Thoracic aorta endothelial cell (primary cell): ENCODE measurements around the gene MPP2. TPM values are rescaled to one million over a fixed set of nuclear protein-coding genes. Genes with fewer than 3 reads are reported as not detected.

Experiments used
- total RNA-seq: library from RNA; depleted of rRNA; stranded (reverse); fragments of >200 nt; gene quantifications from 2 replicates; pipeline ENCODE4 v1.2.3, GENCODE V29; 2012

The MPP2 gene
- 0.66 and 1.8 TPM in 2 replicates for total RNA-seq

GRCh38 chr17:43907425-43907981 lies at the start of gene MPP2:
TSS of gene MPP2 (minus strand) at chr17:43907536. CDS start at chr17:43904460, 3,076 bp downstream.

GRCh38 chr17:43953746-43954145 lies 46.4 kb upstream of the MPP2 start, which contains the start of gene PYY:
TSS of gene PYY (minus strand) at chr17:43953940. CDS start at chr17:43953483, 457 bp downstream.

DNA sequence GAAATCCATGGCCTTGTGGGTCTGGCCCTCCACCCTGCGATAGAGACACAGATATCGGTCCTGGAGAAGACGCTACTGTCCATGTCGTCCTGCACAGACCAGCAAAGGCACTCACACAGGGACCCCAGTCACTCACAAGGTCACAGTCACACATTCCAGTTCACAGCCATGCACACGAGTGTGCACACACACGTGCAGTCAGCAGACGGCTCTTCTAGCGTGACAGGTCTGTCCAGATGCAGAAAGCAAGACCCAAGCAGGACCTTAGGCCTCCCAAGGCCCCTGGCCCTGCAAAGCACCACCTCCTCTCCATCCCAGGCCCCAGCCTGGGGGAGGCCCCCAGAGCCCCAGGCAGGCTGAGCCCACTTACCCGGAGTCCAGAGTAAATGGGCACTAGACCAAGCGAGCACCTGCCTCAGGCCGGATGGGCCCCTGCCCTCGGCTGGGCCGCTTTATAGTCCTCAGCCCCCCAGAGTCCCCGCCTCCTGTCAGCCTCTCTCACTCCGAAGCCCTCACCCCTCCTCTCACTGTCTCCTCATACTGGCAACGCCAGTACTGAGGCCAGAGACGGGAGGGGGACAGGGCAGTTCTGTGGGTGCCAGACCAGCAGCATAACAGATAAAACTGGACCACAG lies 34.8 kb upstream of the MPP2 start, which contains the start of gene PPY:
PPY (minus strand) TSS at position 426 of the 635 bp plus-strand sequence. CDS start 822 bp downstream, outside the sequence.

GRCh38 chr17:43846963-43847371 lies 60.4 kb downstream of the MPP2 start, which contains the start of gene CD300LG:
TSS of gene CD300LG (plus strand) at chr17:43847176. CDS start at chr17:43847217, 41 bp downstream.

GRCh38 chr17:43832976-43833829 lies 74.1 kb downstream of the MPP2 start, which contains the start of gene MPP3:
TSS of gene MPP3 (minus strand) at chr17:43833146. CDS start at chr17:43831906, 1,240 bp downstream.

Other genes with a start within 250 kb of the MPP2 start
- gene MEOX1, start 245.6 kb downstream of the MPP2 start, total RNA-seq = not detected in 2 replicates
- not detected in 2 replicates for gene SOST, start 148.7 kb downstream of the MPP2 start, total RNA-seq
- gene DUSP3, start 128.6 kb downstream of the MPP2 start, total RNA-seq = 53.6 and 56.1 TPM in 2 replicates
- gene CFAP97D1, start 127.1 kb downstream of the MPP2 start, total RNA-seq = 0.14 TPM in 1 of 2 replicates, not detected in the other
- gene MPP3, start 74.4 kb downstream of the MPP2 start, total RNA-seq = 13.2 and 13.9 TPM in 2 replicates
- not detected in 2 replicates for gene CD300LG, start 60.4 kb downstream of the MPP2 start, total RNA-seq
- not detected in 2 replicates for gene PPY, start 34.9 kb upstream of the MPP2 start, total RNA-seq
- gene PYY, start 46.4 kb upstream of the MPP2 start, total RNA-seq = not detected in 2 replicates
- gene NAGS, start 97.1 kb upstream of the MPP2 start, total RNA-seq = 1.7 and 4.3 TPM in 2 replicates
- gene TMEM101, start 107.4 kb upstream of the MPP2 start, total RNA-seq = 36.6 and 38.9 TPM in 2 replicates
- gene LSM12, start 159.1 kb upstream of the MPP2 start, total RNA-seq = 68.9 and 82.3 TPM in 2 replicates
- gene G6PC3, start 163.2 kb upstream of the MPP2 start, total RNA-seq = 23.4 and 34.3 TPM in 2 replicates
- gene HDAC5, start 216.1 kb upstream of the MPP2 start, total RNA-seq = 16.2 and 25.6 TPM in 2 replicates
- gene HROB, start 234.4 kb upstream of the MPP2 start, total RNA-seq = 3.9 and 6.9 TPM in 2 replicates